ENCODE results near the gene ZNF407.

Gene ZNF407

DNA sequence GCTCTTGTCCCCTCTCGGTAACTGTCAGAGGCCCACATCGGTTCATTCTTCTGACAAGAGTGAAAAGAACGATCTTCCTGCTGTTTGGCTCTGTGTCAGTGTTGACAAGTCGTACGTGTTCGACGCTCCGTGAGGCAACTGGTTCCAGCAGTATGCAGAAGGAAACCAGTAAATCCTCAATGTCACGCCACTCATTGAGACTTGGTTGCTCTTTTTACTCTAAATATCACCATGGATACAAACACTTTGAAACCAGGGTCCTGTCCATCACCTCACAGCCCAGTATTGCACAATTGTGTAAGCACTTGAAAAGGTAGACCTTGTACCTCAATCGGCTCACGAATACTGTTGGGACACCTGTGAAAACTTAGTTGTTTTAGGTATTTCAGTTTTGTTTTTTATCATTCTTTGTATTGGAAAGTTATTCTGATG, 136.4 kb downstream of the ZNF407 start:
- no peak for DNase-seq

DNA sequence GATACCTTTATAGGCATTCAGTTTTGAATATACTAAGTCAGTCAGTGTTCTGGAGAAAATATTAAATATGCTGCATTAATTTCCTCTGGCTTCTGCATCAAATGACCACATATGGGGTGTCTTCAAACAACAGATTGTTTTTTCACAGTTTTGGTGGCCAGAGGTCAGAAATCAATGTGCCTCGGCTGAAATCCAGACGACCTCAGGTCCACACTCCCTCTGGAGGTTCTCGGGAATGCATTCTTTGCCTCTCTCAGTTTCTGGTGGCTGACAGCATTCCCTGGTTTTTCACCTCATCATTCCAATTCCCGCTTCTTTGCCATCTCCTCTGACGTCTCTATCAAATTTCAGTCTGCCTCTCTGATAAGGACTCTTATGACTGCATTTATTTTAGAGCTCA, 142.3 kb downstream of the ZNF407 start:
- peak; percentile 28 for DNase-seq

DNA sequence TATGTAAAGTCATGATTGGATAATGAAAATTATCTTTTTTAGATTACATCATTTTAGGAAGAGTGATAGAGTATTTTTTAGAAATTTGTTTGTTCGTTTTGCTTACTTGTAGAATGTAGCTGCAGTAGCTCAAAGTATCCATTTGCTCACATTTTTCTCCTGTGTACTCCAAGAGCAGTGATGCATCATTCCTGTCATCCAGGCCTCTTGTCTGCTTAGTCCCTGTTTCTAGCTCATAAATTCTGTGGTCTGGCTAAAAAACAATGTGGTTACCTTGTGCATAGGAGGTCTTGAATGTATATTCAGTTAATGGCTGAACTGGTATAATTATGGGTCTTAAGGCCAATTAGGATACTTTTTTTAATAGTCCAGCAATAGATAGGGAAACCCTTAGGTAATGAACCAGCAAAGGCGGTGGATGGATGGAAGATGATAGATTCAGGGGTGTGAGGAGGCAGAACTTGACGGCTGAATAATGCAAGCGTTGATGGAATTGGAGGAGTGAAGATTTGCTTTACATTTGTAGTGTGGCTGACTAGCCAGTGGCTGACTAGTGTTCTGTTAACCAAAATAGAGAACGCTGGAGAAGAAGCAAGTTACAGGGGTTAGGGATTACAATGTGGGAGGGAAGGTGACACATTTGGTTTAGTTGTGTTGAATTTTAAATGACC, 145.0 kb downstream of the ZNF407 start:
- no peak for DNase-seq

DNA sequence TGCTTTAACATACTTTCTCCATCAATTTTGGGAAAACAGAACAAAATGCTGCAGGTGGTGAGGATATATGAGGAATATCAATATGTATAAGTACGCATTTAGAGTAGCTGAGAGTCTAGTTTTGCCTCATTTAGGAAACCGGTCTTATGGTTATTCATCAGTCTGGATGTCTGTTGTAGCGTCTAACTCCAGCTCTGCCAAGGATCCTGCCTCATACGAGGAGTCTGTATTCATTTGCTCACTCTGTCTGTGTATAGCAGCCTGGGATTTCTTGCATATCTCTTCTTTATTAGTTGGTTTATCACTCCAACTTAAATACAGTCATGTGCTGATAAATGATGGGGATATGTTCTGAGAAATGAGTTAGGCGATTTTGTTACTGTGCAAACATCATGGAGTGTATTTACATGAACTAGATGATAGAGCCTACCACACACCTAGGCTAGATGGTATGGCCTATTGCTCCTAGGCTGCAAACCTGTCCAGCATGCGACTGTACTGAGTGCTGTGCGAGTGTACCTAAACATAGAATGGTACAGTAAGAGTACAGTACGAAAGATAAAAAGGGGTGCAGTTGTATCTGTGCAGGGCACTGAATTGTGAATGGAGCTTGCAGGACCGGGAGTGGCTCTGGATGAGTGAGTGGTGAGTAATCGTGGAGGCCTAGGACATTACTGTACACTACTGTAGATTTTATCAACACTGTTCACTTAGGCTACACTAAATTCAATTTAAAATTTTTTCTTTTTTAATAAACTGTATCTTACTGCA, 148.1 kb downstream of the ZNF407 start:
- peak; percentile 56 for DNase-seq

DNA sequence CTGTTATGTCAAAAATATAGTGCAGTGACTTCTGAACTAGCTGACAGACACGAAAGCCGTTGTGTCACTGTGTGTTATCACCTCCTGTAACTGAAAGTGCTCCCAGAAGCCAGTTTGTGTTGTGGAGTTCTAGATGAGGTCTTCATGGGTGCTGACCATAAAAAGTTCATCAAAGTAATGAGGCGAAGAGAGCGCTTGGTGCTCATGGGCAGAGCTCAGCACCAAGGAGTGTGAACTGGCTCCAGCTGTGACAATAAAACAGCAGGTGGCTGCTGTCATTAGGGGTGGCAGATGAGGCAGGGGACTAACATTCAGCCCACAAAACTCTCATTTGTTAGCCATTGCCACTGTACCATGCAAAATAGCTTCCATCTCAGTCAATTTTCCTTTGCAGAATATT, 151.1 kb downstream of the ZNF407 start:
- peak; percentile 86 for DNase-seq

DNA sequence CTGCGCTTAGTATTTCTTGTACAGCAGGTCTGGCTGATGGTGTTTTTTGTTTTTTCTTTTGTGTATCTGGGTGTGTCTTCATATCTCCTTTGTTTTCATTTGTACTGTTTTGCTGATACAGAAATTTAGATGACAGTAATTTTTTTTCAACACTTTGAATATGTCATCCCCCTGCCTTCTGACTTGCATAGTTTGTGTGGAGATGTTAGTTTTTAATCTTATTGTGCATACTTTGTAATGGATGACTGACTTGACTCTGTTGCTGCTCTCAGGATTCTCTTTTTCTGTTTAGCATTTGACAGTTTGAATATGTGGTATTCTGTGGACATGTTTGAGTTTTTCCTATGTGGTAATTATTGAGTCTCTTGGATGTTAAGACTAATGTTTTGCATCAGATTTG, 161.3 kb downstream of the ZNF407 start:
- DNase-seq, result no peak

DNA sequence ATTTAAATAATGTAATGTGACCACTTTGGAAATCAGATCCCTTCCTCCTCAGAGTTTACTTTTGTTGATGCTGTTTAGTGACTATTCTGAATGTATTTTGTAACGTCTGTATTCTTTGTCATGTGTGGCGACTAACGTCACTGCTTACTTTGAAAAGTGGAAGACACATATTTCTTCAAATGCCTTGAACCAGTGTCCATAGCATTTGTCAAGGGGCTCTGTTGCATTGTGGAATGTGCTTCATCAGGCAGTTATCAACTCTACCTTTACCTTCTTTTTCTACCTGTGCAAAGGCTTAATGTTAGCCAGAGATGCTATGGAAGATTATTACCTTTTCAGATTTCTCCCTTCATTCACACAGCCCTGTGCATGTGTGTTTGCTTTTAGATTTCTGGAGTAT, 162.4 kb downstream of the ZNF407 start:
- no peak for DNase-seq

DNA sequence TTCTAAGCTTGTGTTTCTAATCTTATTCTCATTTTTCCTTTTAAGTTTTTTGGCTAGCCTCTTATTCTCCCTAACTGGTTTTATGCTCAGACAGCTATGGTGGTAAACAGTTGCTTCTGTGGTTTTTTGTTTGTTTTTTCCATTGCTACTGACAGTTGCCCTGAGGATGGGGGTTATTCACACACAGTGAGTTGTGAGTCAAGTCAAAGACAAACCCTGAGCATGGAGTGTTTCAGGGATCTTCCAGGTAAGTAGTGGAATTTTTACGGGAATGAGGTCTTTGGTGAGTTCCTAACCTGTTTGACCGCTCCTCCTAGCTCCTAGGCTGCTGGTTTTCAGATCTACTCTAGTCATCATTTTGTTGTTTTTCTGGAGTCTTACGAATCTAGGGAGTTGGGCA, 162.8 kb downstream of the ZNF407 start:
- DNase-seq, result no peak

DNA sequence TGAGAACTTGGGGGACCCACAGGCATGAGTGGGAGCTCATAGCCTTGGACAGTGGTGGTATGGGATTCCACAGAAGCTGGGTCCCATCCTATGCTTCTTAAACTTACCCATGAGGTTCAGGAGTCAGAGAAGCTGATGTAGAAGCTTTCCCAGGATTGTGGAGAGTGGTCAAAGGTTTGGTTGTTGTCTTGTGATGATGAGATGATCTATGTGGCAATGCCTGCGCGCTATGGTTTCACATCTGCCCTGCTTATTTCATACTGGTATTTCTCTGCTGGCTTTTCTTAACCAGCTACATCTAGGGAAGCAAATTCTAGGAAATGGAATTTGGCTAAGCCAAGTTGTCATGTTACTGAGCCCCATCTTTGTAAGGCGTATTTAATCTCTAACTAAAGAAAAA, 168.6 kb downstream of the ZNF407 start:
- DNase-seq, result no peak

DNA sequence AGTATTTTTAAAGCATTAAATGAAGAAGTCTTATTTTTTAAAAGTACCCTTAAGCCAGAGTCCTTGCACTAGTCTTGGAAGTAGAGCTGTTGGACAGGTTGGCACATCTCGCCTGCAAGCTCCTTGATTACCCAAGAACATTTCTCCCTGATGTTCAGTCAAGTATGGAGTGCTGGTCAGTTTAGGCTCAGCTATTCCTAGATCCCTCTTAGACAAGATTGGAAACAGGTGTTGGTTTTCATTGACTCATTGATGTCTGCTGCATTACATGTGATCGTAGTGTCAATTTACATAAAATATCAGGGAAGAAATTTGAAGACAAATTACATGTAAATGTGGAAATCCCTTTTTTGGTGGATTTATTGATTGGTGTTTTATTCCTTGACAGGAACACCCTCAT, 170.4 kb downstream of the ZNF407 start:
- no peak for DNase-seq

DNA sequence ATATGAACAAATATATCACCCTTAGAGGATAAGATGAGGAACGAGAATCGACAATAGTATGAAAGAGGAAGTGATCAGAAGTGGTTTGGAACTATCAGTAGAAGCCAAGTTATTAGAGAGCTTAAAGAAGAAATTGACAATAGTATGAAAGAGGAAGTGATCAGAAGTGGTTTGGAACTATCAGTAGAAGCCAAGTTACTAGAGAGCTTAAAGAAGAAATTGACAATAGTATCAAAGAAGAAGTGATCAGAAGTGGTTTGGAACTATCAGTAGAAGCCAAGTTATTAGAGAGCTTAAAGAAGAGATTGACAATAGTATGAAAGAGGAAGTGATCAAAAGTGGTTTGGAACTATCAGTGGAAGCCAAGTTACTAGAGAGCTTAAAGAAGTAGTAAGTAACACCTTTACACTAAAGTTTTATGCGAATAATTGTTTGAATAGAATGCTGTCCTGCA, 175.5 kb downstream of the ZNF407 start:
- no peak for DNase-seq

DNA sequence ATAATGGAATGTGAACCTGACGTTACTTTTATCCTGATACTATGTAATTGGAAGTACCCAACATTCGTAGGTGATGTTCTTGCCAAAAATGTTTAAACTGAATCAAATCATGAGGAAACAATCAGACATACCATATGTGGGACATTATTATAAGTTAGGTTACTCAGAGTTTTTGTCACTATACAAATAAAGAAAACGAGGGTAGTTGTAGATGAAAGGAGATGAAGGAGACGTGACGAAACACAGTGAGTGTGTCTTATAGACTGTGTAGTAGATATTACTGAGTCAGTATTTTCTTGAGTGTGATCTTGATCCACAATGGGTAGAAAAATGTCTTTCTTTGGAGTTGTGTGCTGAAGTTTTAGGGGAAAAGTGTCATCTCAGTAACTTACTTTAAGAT, 176.8 kb downstream of the ZNF407 start:
- DNase-seq, result no peak

DNA sequence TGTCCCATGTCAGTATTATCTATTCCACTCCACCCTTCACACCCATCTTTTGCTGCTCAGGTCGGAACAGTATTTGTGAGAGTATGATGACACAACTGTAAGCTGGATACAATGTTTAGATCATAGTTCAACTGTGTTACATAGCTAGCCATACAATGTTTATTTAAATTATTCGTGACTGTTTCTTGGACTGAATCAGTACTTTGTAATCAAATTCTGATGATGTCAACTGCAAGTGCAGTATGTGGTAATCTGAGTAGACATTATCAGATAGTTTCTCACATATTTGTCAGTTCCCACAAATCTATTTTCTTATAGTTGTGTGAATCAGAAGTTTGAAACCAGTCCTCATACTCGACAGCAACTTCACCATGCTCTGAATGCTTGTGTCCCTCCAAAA, 177.6 kb downstream of the ZNF407 start:
- DNase-seq, result no peak

DNA sequence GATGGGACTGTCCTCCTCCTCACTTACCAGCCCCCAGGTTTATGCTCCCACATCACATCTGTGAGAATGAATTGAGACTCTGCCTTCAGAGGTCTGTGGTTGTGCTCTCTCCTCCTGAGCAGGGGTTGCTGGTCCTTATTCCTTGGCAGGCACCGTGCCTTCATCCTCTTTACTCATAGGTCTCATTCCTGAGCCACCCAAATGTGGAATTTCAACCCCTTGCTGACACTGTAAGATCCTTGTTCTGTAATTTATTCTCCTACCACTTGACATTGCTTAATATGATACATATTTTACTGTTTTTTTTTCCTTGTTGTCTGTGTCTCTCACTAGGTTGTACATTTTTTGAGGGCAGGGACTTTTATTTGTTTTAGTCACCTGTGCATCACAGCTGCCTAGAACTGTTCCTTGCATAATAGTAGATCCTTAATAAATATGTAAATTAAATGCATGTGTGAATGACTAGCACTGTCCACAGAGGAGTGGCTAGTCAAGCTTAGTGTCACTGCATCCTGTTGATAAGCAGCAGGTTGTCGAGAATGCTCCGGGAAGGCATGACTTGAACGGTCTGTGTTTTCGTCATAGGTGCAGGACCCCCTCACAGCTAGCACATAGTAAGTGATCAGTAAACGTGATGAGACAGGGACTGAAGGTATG, 180.6 kb downstream of the ZNF407 start:
- peak; percentile 43 for DNase-seq

DNA sequence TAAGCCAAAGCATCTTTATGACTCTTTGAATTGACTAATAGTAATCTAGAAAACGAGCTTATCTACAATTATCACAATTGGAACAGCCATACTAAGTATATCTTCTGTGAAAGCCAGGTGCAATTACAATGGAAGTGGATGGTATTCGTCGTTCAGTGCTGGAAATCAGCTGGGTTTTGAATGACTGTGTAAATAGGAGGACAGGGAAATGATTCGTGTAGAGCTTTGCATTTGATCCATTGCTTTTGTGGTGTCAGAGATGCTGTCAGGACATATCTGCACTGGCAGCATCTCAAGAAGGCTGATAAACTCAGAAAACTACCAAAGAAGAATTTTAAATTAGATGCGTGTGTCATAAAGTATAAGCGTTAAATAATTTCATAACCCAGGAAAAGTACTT, 187.1 kb downstream of the ZNF407 start:
- DNase-seq, result peak; percentile 84

DNA sequence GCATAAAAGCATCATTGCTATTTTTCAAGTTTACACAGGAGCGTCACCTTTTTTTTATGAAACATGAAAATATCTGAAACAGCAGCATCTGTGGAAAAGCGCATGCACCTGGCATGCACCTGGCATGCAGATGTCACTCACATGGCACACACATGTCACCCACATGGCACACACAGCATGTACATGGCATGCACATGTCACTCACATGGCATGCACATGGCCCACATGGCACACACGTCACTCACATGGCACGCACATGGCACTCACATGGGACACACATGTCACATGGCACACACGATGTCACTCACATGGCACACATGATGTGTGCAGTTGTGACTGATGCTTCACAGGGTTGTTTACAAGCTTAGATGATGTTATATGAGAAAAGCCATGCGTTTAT, 188.0 kb downstream of the ZNF407 start:
- DNase-seq, result no peak

DNA sequence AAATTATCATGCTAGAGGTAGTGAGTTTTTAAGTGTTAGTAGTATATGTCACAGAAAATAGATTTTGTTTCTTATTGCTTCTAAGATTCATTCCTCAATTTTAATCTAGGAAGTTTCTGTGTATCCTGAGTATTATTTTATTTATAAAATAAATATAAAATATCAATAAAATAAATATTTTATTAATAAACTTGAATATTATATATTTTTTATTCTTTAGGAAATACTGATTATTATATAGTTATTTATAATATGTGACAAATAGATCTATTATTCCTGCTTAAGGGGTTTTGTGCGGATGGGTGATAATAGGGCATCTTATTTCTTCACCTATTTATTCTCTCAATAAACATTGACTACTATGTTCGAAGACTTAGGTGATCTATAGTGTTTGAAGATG, 191.0 kb downstream of the ZNF407 start:
- no peak for DNase-seq

DNA sequence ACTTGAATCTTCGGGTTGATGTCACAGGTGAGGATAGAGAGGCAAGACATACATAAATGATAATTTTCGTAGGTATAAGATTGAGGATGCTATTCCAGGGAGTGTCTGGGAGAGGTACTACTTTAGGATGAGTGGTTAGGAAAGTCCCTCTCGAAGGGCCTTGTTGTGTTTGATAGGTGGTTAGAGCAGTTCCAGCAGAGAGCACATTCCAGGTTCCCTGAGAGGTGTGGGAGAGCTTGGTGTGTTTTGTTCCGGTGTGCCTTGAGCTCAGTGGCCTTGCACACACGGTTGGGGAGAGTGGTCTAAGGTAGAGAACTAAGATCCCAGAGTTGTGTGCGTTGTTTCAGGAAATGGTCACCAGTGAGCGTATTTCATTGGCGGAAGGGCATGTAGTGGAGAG, 191.4 kb downstream of the ZNF407 start:
- no peak for DNase-seq

DNA sequence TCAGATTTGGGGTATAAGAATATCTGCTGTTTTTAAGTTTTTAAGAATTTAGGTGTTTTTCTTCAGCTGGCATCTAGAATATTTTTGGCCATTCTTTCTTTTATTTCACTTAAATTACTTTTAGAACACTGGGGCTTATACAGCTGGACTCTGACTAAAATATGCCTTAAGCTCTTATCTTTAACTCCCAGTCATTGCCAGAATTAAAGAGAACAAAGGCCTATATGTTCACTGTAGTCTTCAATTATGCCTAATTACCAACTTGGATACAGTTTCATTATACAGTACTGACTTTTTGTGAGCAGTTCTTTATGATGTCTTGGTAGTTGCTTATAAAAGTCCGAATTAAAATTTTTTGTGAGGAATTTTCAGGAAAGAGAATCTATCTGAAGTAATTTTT, 192.8 kb downstream of the ZNF407 start:
- DNase-seq, result no peak

DNA sequence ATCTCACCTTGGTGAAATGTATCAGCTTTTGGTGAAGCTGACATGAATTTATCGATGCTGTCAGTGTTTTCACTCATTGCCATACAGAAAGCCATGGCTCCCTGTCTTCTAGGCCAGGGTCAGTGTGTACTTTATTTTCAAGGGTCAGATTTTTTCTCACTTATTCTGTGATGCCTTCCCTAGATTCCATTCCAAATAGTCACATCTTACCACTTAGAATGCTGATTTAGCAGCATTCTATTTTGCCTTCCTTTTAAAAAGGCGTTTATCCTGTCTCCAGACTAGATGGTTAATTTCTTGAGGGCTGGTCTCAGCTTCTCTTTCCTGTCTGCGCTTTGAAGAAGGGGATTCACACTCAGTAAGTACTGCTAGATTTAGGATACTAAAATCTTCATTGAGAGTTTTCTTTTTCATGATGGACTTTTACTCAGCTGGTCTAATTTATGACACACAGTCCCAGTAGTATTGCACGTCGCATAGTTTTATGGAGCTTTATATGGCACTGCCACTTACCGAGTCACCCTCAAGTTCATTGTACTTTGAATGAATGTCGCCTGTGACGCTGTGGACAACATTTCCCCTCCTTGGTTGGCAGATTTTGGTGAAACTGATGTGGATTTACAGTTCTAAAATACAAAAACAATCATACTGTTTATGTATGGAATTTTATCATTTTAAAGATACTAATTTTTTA, 194.0 kb downstream of the ZNF407 start:
- no peak for DNase-seq

DNA sequence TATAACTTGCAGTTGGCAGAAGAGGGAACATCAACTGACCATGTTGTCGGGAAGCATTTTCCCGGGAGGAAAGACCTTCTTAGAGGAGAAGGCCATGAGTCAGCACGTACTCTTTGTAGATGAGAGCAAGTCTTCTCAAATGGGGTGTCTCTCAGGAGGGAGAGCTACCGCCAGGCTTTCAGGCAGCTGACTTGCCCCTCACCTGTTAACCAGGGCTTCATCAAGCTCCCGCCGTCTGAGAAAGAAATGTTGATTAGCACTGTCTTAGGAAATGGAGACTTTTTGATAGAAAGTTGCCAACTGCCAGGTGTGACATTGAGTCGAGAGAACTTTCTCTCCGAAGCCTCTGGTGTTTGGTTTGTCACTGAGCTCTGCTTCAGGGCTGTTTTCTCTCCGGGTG, 196.1 kb downstream of the ZNF407 start:
- no peak for DNase-seq

DNA sequence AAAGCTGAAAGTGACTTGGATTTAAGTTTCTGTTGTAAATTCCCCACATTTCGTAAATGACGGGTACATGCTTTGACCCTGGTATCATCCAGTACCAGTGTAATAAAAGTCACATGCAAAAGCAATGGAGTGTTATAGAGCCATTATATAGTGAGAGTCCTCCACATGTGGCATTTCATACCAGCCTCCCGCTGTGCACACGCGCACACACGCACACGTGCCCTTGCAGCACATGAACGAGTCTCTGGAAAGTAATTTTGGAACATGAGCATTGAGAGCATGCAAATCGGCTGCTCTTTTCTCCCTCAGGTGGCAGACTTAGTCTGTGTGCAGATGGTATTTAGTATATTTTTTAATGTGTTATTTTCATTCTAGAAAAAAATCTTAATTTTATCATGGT, 198.1 kb downstream of the ZNF407 start:
- DNase-seq, result peak; percentile 83

DNA sequence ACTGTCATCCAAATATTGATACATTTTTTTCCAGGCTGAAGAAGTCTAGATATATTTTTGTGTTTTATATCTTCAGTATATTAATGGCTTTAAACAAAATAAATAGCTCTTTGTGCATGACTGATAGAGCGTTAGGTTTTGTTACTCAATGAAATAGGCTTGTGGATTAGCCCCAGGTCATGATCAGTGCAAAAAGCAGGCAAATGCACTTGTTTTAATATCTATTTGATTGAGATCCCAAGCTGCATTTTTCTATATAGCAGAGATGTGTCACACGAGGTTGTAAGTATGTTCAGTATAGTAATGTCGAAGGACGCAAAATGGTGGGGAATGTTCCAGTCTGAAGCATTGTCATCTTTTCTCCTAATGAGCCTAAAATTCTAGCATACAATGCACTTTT, 198.5 kb downstream of the ZNF407 start:
- peak; percentile 79 for DNase-seq

Measured in NCI-H526 treated with DMSO at 0.1 percent for 48 hours (cell line).